ENCODE measurements around the gene FRMD6.

FRMD6 gene

GRCh38 chr14:51621654-51622053, 30.1 kb upstream of the FRMD6 start:
- Histone ChIP-seq H3K4me2 (ENCODE audit: insufficient read depth, low read length) (no peak overlapping the region), H3K4me3 (ENCODE audit: low read depth in 1 of 2, low read length in 2 of 2) (no peak overlapping the region), H2AFZ (ENCODE audit: low read depth, low read length) (no peak overlapping the region), H3K9ac (ENCODE audit: low read depth, low read length) (no peak overlapping the region), H3K27me3 (ENCODE audit: insufficient read depth, low read length, poor library complexity) (no peaks in the 10 kb centered on the region), H3K36me3 (ENCODE audit: insufficient read depth, low read length) (no peaks in the 10 kb centered on the region), H4K20me1 (ENCODE audit: insufficient read depth, low read length) (no peaks in the 10 kb centered on the region), H3K27ac (ENCODE audit: low read length) (no peak overlapping the region), H3K79me2 (ENCODE audit: insufficient read depth, low read length) (no peaks in the 10 kb centered on the region), H3K4me1 (ENCODE audit: insufficient read depth, low read length) (peaks cover 5% of the 10 kb centered on the region), H3K9me3 (ENCODE audit: insufficient read depth, low read length, severe bottlenecking) (no peaks in the 10 kb centered on the region)
- ATAC-seq (ENCODE audit: insufficient read depth, low read depth) = no peak
- no peak for DNase-seq
- no peak for TF ChIP-seq EZH2 (IDR thresholded peaks at IDR 0.05; ENCODE audit: borderline replicate concordance, low read depth, low read length, severe bottlenecking)
- TF ChIP-seq, protein P1, sequence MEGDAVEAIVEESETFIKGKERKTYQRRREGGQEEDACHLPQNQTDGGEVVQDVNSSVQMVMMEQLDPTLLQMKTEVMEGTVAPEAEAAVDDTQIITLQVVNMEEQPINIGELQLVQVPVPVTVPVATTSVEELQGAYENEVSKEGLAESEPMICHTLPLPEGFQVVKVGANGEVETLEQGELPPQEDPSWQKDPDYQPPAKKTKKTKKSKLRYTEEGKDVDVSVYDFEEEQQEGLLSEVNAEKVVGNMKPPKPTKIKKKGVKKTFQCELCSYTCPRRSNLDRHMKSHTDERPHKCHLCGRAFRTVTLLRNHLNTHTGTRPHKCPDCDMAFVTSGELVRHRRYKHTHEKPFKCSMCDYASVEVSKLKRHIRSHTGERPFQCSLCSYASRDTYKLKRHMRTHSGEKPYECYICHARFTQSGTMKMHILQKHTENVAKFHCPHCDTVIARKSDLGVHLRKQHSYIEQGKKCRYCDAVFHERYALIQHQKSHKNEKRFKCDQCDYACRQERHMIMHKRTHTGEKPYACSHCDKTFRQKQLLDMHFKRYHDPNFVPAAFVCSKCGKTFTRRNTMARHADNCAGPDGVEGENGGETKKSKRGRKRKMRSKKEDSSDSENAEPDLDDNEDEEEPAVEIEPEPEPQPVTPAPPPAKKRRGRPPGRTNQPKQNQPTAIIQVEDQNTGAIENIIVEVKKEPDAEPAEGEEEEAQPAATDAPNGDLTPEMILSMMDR (IDR thresholded peaks at IDR 0.05; ENCODE audit: borderline replicate concordance, extremely low read depth, low read length, poor library complexity, severe bottlenecking) = no peak

DNA sequence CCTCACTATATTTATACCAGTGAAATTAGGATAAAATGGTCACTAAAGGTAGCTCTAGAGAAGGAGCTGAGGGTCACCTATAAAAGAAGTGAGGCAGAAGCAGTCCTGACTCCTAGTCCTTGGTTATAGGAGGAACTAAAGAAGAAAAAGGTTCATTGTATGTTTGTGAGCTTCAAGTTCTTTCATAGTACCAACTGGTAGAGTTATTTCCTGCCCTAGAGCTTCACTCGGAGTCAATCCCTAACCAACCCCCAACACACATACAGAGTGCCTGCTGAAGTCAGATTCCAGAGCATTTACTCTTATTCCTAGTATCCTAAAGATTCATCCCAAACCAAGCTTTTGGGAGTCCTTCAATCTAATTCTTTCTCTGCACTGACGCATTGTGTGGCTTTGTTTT, 29.3 kb upstream of the FRMD6 start:
- no peak overlapping the region for H3K27ac ChIP-seq (ENCODE audit: low read length)
- no peak overlapping the region for H2AFZ ChIP-seq (ENCODE audit: low read depth, low read length)
- H4K20me1 ChIP-seq (ENCODE audit: insufficient read depth, low read length) = no peaks in the 10 kb centered on the region
- ATAC-seq (ENCODE audit: insufficient read depth, low read depth) (no peak), DNase-seq (no peak)
- H3K36me3 ChIP-seq (ENCODE audit: insufficient read depth, low read length) = no peaks in the 10 kb centered on the region
- H3K4me2 ChIP-seq (ENCODE audit: insufficient read depth, low read length) = no peak overlapping the region
- no peak overlapping the region for H3K9ac ChIP-seq (ENCODE audit: low read depth, low read length)
- no peaks in the 10 kb centered on the region for H3K27me3 ChIP-seq (ENCODE audit: insufficient read depth, low read length, poor library complexity)
- H3K4me1 ChIP-seq (ENCODE audit: insufficient read depth, low read length) = peaks cover 12% of the 10 kb centered on the region
- no peaks in the 10 kb centered on the region for H3K79me2 ChIP-seq (ENCODE audit: insufficient read depth, low read length)
- TF ChIP-seq, protein P1 (IDR thresholded peaks at IDR 0.05; ENCODE audit: borderline replicate concordance, extremely low read depth, low read length, poor library complexity, severe bottlenecking) = no peak
- no peak for TF ChIP-seq EZH2 (IDR thresholded peaks at IDR 0.05; ENCODE audit: borderline replicate concordance, low read depth, low read length, severe bottlenecking)
- no peak overlapping the region for H3K4me3 ChIP-seq (ENCODE audit: low read depth in 1 of 2, low read length in 2 of 2)
- no peaks in the 10 kb centered on the region for H3K9me3 ChIP-seq (ENCODE audit: insufficient read depth, low read length, severe bottlenecking)

- Histone ChIP-seq H3K4me1 (ENCODE audit: insufficient read depth, low read length) (peaks cover 16% of the 10 kb centered on the region), H3K27me3 (ENCODE audit: insufficient read depth, low read length, poor library complexity) (no peaks in the 10 kb centered on the region), H4K20me1 (ENCODE audit: insufficient read depth, low read length) (no peaks in the 10 kb centered on the region), H2AFZ (ENCODE audit: low read depth, low read length) (no peak overlapping the region), H3K4me3 (ENCODE audit: low read depth in 1 of 2, low read length in 2 of 2) (no peak overlapping the region), H3K79me2 (ENCODE audit: insufficient read depth, low read length) (no peaks in the 10 kb centered on the region), H3K4me2 (ENCODE audit: insufficient read depth, low read length) (no peak overlapping the region), H3K36me3 (ENCODE audit: insufficient read depth, low read length) (no peaks in the 10 kb centered on the region), H3K27ac (ENCODE audit: low read length) (no peak overlapping the region), H3K9ac (ENCODE audit: low read depth, low read length) (no peak overlapping the region), H3K9me3 (ENCODE audit: insufficient read depth, low read length, severe bottlenecking) (no peaks in the 10 kb centered on the region)
- ATAC-seq (ENCODE audit: insufficient read depth, low read depth) (no peak), DNase-seq (no peak)
- TF ChIP-seq, protein P1 (IDR thresholded peaks at IDR 0.05; ENCODE audit: borderline replicate concordance, extremely low read depth, low read length, poor library complexity, severe bottlenecking) = no peak
- TF ChIP-seq EZH2 (IDR thresholded peaks at IDR 0.05; ENCODE audit: borderline replicate concordance, low read depth, low read length, severe bottlenecking) = no peak
Measured at GRCh38 chr14:51624955-51625569, 26.6 kb upstream of the FRMD6 start.

All from DND-41 (cell line).